Heart right ventricle (tissue), 16 donors: ENCODE data around the gene KRTAP10-2. TPM values are rescaled to one million over a fixed set of nuclear protein-coding genes. Genes with fewer than 3 reads are reported as not detected.

ENCODE experiments used
- ATAC-seq, 8 donors: fragments of 200-7000 bp; cut with Tn5 transposase; one replicate each; pipeline ENCODE4 v1.9.1; 2020; ENCODE audit warnings: mild to moderate bottlenecking in 8 of 8, moderate library complexity in 8 of 8, moderate number of reproducible peaks in 1 of 8
- DNase-seq, 2 donors: peaks; one replicate each; pipeline ENCODE4 v3.0.0-alpha.2; 2020
- H3K27ac ChIP-seq, 10 donors: fragments of 200-600 bp; sonication (generic) in 2 of 10; one replicate each; pipeline versions ENCODE4 v1.5.0 to v1.8.0; 2020 to 2022; ENCODE audit warnings: mild to moderate bottlenecking in 3 of 10
- H3K27me3 ChIP-seq, 7 donors: fragments of 200-600 bp; one replicate each; pipeline ENCODE4 v1.8.0; 2021 to 2022; ENCODE audit warnings: mild to moderate bottlenecking in 2 of 7
- H3K36me3 ChIP-seq, 9 donors: fragments of 200-600 bp; sonication (generic) in 1 of 9; one replicate each; pipeline versions ENCODE4 v1.5.0 to v1.8.0; 2020 to 2022; ENCODE audit warnings: mild to moderate bottlenecking in 2 of 9
- H3K4me1 ChIP-seq, 9 donors: fragments of 200-600 bp; sonication (generic) in 1 of 9; one replicate each; pipeline versions ENCODE4 v1.5.0 to v1.8.0; 2020 to 2022; ENCODE audit warnings: mild to moderate bottlenecking in 4 of 9
- H3K4me3 ChIP-seq, 10 donors: fragments of 200-600 bp; sonication (generic) in 2 of 10; one replicate each; pipeline versions ENCODE4 v1.5.0 to v1.8.0; 2020 to 2022; ENCODE audit warnings: mild to moderate bottlenecking in 7 of 10, moderate library complexity in 2 of 10
- H3K9me3 ChIP-seq, 11 donors: fragments of 200-600 bp in 10 of 11; sonication (generic) in 2 of 11; one replicate each; pipeline versions ENCODE4 v1.5.0 to v1.8.0; 2013 to 2022; ENCODE audit warnings: mild to moderate bottlenecking in 2 of 11, control low read depth in 1 of 11, moderate library complexity in 1 of 11
- WGBS, 2 donors: extraction: QIAGEN DNeasy Blood & Tissue Kit; methylation state at CpG; one replicate each; pipeline ENCODE4 v1.1.7; 2013; ENCODE audit warnings: inconsistent platforms in 1 of 2; 5-methylcytosine and 5-hydroxymethylcytosine counted together
- intact Hi-C, 10 donors: fragments of 100-400 bp; cut with DNase I; formaldehyde crosslinking; loops; one replicate each; pipeline versions ENCODE4 v1.11.1 to v1.14.2; 2022
- polyA plus RNA-seq, 2 donors: library from polyadenylated mRNA; stranded (reverse); fragments of 200-250 nt; gene quantifications; one replicate each; pipeline ENCODE4 v1.2.3, GENCODE V29; 2013
- total RNA-seq, 10 donors: library from RNA; stranded (reverse); fragmentation: NEBNext Ultra II Directional in 3 of 10; extraction: Animal tissue kit (Norgen Biotek cat#: 25700) in 3 of 10; gene quantifications; one replicate each; pipeline versions ENCODE4 v1.2.1 to v1.2.4, GENCODE V29; 2021 to 2023
- TF ChIP-seq, protein P1 (sequence below), 9 donors: fragments of 200-600 bp; sonication (generic) in 2 of 9; IDR thresholded peaks; one replicate each; pipeline versions ENCODE4 v1.5.0 to v1.8.0; 2021 to 2022; ENCODE audit warnings: antibody characterized with exemption in 9 of 9, mild to moderate bottlenecking in 5 of 9, moderate library complexity in 1 of 9
- donor health status: Arrhythmogenic right ventricular cardiomyopathy.
- donor health status: ischemic (EF 13 %, LVEDD 7.1; RV severe dilation, severe dysfunction).
- donor health status: healthy with polysubstance abuse.
- donor health status: DM: no; HTN: yes; CAD: no.
- donor health status: DM: no; HTN: no; CAD: no.
- donor health status: ischemic (EF 25% LVEDD 6.9; RV normal size, moderate dysfunction).
- donor health status: ischemic (EF 25% LVEDD 5.7; RV mildly dilated, moderate dysfunction).
- donor health status: healthy.
- donor health status: DM: yes; HTN: yes; CAD: no.
- donor health status: Ischemic cardiomyopathy.
- donor health status: ischemic (EF 35%, LVEDD 5.7; RV mildly dilated, moderate dysfunction).
- donor health status: nonischemic (EF 11% LVEDD 7.7; RV severe dilation, severe dysfunction).
- donor health status: DM: yes; HTN: yes; CAD: no.
- donor health status: PGD.
- donor health status: ischemic (EF 29% LVEDD 5.4; RV normal size, mild dysfunction).
- donor health status: nonischemic (EF 23%, LVEDD 6.1; RV moderate dilation, normal function).

The KRTAP10-2 gene
- total and polyA plus RNA-seq, 12 donors: not detected

DNA sequence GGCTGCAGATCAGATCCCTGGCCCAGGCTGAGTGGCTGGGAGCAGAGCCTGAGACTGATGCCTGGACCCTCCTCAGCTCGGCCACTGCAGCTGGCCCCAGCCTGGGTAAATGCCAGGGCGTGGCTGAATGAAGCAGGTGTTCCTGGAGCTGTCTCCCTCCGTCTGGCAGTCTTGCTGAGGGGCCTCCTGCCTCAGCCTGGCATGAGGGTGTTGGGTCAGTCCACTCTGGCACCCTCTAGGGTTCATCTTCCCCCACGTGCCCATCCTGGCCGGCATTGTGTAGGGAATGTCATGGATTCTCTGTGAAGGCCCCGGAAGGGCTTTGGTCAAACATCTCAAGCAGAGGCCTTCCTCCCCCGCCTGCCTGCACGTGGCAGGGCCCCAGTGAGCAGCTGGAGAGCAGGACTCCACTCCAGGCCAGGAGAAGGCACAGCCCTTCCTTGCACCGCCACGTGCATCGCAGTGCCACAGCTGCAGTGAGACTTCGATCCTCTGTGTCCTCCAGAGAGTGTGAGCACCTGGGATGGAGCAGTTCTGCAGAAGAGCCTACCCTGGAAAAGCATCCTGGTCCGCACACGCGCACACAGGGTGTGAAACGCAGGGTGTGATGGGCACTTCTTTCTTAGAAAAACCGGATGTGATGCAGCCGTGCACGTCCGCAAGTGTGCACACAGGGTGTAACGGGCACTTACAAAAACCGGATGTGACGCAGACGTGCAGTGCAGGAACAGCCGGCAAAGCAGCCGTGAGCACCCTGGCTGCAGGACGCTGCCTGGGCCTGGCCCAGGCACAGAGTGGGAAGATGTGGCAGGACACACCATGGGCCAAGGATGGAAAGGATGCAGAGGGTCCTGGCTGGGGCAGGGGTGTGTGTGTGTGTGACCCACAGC, 17.6 kb upstream of the KRTAP10-2 start:
- intact Hi-C loops: no loop called here
- TF ChIP-seq, protein P1, sequence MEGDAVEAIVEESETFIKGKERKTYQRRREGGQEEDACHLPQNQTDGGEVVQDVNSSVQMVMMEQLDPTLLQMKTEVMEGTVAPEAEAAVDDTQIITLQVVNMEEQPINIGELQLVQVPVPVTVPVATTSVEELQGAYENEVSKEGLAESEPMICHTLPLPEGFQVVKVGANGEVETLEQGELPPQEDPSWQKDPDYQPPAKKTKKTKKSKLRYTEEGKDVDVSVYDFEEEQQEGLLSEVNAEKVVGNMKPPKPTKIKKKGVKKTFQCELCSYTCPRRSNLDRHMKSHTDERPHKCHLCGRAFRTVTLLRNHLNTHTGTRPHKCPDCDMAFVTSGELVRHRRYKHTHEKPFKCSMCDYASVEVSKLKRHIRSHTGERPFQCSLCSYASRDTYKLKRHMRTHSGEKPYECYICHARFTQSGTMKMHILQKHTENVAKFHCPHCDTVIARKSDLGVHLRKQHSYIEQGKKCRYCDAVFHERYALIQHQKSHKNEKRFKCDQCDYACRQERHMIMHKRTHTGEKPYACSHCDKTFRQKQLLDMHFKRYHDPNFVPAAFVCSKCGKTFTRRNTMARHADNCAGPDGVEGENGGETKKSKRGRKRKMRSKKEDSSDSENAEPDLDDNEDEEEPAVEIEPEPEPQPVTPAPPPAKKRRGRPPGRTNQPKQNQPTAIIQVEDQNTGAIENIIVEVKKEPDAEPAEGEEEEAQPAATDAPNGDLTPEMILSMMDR (IDR thresholded peaks at IDR 0.05): no peak

DNA sequence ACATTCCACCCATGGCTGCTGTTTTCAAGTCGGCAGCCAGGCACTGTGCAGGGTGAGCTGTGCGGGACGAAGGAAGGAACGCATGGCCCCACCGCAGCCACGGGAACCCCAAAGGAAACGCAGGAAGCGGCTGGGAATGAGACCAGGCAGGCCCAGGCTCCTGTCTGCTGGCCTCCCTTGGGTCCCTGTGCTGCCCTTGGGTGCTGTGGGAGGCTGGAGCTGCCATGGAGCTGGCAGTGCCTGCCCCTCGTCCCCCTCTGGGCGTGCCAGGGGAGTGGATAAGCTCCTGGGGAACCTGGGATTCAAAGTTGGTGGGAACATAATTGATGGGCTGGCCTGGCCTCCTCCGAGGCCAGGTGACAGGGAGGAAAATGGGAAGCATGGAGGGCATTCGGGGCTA, 17.0 kb upstream of the KRTAP10-2 start:
- 70 to 73% methylated on average over 12 of the region's 12 CpGs for WGBS, 2 donors
- DNase-seq (no peak), ATAC-seq (no peak)
- peaks cover 0 to 15% (median 0%) of the 10 kb centered on the region in 7 donors for H3K27me3 ChIP-seq
- no peaks in the 10 kb centered on the region for H3K36me3 ChIP-seq
- TF ChIP-seq, protein P1 (IDR thresholded peaks at IDR 0.05): no peak
- intact Hi-C loops: no loop called here
- peaks cover 0 to 6% (median 0%) of the 10 kb centered on the region in 9 donors for H3K4me1 ChIP-seq
- H3K27ac ChIP-seq: no peak overlapping the region
- peaks cover 0 to 27% (median 3%) of the 10 kb centered on the region in 11 donors for H3K9me3 ChIP-seq
- H3K4me3 ChIP-seq: no peak overlapping the region

More for the DNA sequence above, 17.6 kb upstream of the KRTAP10-2 start:
- no peaks in the 10 kb centered on the region for H3K36me3 ChIP-seq
- H3K9me3 ChIP-seq: peaks cover 0 to 25% (median 1%) of the 10 kb centered on the region in 11 donors
- WGBS, 2 donors: 74 to 75% methylated on average over 27 of the region's 27 CpGs
- H3K4me3 ChIP-seq: no peak overlapping the region
- ATAC-seq: peak in 1 of 8 donors; percentile 55
- peaks cover 0 to 18% (median 0%) of the 10 kb centered on the region in 7 donors for H3K27me3 ChIP-seq
- peaks cover 0 to 6% (median 0%) of the 10 kb centered on the region in 9 donors for H3K4me1 ChIP-seq
- DNase-seq: no peak
- H3K27ac ChIP-seq: no peak overlapping the region

DNA sequence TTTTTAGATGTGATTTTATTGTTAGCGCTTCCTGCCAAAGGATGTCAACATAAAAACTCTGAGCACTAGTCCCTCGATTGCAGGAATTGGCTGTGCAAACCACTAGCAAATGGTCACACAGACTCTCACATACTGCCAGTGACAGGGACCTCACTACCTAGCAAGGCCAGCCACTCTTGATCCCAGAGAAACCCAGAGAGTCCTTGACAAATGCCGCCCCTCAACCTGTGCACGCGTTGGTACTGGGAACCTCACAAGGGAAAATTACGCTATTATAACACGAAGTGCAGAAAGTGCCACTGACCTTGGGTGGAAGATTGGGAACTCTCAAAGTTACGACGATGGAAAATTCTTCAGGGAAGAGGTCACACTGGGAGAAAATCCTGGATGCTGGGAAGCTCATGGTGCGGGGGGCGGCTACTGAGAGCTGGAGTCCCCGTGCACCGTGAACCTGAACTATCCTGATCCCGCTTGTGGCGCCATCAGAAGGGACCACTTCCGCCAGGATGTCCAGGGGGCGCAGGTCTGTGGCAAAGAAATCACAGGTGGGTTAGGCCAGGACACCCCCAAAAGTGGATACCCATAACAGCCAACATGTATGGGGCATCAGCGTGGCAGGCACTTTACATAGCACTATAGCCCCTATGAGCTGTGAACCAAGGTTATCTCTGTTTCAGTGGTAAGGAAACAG, 16.3 kb upstream of the KRTAP10-2 start:
- no peak for DNase-seq
- H3K36me3 ChIP-seq: no peaks in the 10 kb centered on the region
- peaks cover 0 to 12% (median 0%) of the 10 kb centered on the region in 7 donors for H3K27me3 ChIP-seq
- intact Hi-C loops: no loop called here
- H3K4me1 ChIP-seq: peaks cover 0 to 6% (median 0%) of the 10 kb centered on the region in 9 donors
- ATAC-seq: no peak
- H3K4me3 ChIP-seq: no peak overlapping the region
- peaks cover 0 to 30% (median 3%) of the 10 kb centered on the region in 11 donors for H3K9me3 ChIP-seq
- 91% methylated on average over 18 of the region's 18 CpGs for WGBS, 2 donors
- TF ChIP-seq, protein P1 (IDR thresholded peaks at IDR 0.05): no peak
- H3K27ac ChIP-seq: no peak overlapping the region

DNA sequence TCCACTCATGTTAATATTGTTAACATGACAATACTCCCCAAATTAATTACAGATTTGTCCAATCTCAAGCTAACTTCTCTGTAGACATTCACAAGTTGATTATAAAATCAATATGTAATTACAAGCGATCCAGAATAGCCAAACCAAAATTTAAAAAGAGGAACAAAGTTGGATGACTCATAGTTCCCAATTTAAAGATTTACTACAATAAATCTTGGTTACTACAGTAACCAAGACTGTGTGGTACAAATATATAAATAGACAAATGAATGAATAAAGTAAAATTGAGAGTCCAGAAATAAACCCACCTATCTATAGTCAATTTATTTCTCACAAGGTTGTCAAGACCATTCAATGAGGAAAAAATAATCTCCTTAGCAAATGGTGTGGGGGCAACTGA, 15.1 kb upstream of the KRTAP10-2 start:
- no peak for ATAC-seq
- 68 to 78% methylated on average over 1 of the region's 1 CpG for WGBS, 2 donors
- no peak overlapping the region for H3K27ac ChIP-seq
- no peak for DNase-seq
- intact Hi-C loops: no loop called here
- H3K27me3 ChIP-seq: peaks cover 0 to 12% (median 0%) of the 10 kb centered on the region in 7 donors
- TF ChIP-seq, protein P1 (IDR thresholded peaks at IDR 0.05): no peak
- peaks cover 0 to 33% (median 8%) of the 10 kb centered on the region in 11 donors for H3K9me3 ChIP-seq
- no peak overlapping the region for H3K4me3 ChIP-seq
- H3K36me3 ChIP-seq: no peaks in the 10 kb centered on the region
- H3K4me1 ChIP-seq: peaks cover 0 to 6% (median 0%) of the 10 kb centered on the region in 9 donors
